HUES64 (cell line): Measurements from ENCODE around the gene SUFU.

Source experiments
- H3K27ac ChIP-seq: 2 replicates; pipeline ENCODE4 v1.7.0; 2013; ENCODE audit warnings: low read depth, low read length, inconsistent platforms
- H3K27me3 ChIP-seq: 2 replicates; pipeline ENCODE4 v1.6.1; 2013; ENCODE audit warnings: mild to moderate bottlenecking, low read length; ENCODE audit not compliant: insufficient read depth
- H3K36me3 ChIP-seq: 2 replicates; pipeline ENCODE4 v1.6.1; 2013; ENCODE audit warnings: mild to moderate bottlenecking, low read length; ENCODE audit not compliant: insufficient read depth
- H3K4me1 ChIP-seq: 2 replicates; pipeline ENCODE4 v1.6.1; 2013; ENCODE audit warnings: mild to moderate bottlenecking, low read length, moderate library complexity; ENCODE audit not compliant: insufficient read depth
- H3K4me3 ChIP-seq: 2 replicates; pipeline ENCODE4 v1.5.1; 2013; ENCODE audit warnings: mild to moderate bottlenecking, low read length, moderate library complexity
- H3K9ac ChIP-seq: 2 replicates; pipeline ENCODE4 v1.6.1; 2013; ENCODE audit warnings: mild to moderate bottlenecking, low read depth, low read length
- H3K9me3 ChIP-seq: 2 replicates; pipeline ENCODE4 v1.6.1; 2013; ENCODE audit warnings: low read depth, low read length; ENCODE audit not compliant: insufficient read depth
- WGBS: fragments of 150-250, 120-280 bp; methylation state at CpG from one replicate; pipeline ENCODE4 v1.1.7; 2013; ENCODE audit warnings: missing lambda C conversion rate; 5-methylcytosine and 5-hydroxymethylcytosine counted together

The SUFU gene

DNA sequence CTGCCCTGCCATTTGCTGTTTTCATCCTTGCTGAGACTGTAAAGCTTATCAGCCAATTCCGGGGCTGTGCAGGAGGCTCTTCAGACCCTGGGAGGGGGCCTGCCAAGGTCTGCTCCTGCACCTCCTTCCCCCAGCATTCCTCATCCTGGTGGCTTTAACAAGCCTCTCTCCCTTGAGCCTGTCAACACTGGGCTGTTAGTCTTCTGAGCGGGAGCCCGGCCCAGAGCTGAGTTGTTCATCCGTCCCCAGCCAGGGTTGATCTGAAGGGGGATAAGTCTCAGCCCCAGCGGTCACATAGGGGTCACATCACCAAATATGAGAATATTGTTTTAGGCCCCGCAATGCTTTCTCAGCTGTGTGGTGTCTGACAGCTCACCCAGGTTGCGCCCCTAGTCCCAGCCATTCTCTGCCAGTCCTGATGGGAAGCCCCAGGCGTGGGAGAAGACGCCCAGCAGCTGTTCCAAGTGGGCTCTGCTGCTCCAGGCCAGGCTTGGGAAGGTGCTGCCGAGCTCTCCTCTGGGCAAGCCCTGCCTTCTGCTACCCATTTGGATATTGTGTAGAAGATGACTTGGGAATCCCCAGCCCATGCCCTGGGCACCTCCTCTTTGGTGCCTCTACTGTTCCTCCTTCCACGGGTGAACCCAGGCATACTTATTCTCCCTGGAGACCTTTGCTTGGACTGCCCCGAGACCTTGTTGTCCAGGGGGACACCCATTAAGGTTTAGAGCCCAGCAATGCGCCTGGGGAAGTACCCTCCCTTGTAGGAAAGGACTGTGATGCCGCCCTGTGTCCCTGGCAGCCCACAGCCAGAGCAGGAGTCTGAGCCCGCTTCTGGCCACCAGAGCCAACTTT is 117.0 kb downstream of the SUFU start:
- H3K36me3 ChIP-seq = 0 out of 2 replicates have a peak, but pooled peaks cover 6% of the 10 kb centered on the region
- no peak overlapping the region for H3K27ac ChIP-seq
- no peak overlapping the region for H3K4me3 ChIP-seq
- H3K9me3 ChIP-seq = no peaks in the 10 kb centered on the region
- H3K27me3 ChIP-seq = no peaks in the 10 kb centered on the region
- 91% methylated on average over 15 of the region's 15 CpGs for WGBS
- H3K4me1 ChIP-seq = peaks cover 9% of the 10 kb centered on the region; the same call in 1 of the 2 replicates
- no peak overlapping the region for H3K9ac ChIP-seq

DNA sequence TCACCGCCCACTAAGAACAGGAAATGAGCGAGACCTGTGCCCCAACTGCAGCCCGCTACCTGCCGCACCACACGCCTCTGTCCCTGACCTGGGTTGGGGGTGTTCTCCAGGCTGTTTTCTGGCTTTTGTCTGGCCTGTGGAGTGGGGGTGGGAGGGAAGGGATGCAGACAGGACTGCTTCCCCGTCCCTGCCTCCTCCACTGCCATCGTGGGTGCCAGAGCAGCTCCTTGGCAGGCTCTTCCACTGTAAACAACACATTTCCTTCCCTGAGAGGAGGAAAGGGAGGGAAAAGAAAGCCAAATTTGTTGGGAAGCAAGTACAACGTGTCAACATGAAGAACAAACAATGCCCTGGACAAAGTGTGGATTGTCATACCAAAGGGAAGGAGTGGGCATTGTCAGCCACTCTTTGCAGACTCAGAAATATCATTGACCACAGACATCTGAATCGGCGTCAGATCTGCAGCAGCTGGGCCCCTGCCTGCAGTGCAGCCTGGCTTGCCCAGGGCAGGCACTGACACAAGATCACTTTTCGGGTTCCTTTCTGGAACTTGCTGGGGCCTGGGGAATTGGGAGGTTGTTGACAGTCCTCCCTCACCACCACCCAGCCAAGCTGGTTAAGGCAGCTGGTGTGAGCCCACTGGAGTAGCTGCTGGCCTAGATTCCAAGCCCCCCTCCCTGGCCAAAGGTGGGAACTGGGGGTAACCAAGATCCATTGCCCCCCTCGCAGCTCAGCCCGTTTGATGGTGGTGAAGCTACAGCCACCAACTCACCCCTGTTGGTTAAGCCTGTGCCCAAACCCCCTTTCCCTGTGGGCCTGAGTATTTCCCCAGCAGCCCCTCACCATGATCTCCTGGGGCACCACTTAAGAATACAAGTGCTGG is 117.9 kb downstream of the SUFU start:
- Histone ChIP-seq H3K9ac (no peak overlapping the region), H3K27me3 (no peaks in the 10 kb centered on the region), H3K27ac (no peak overlapping the region), H3K4me3 (no peak overlapping the region), H3K9me3 (no peaks in the 10 kb centered on the region), H3K36me3 (0 out of 2 replicates have a peak, but pooled peaks cover 6% of the 10 kb centered on the region), H3K4me1 (peaks cover 14% of the 10 kb centered on the region; the same call in 1 of the 2 replicates)
- 95% methylated on average over 11 of the region's 13 CpGs for WGBS

DNA sequence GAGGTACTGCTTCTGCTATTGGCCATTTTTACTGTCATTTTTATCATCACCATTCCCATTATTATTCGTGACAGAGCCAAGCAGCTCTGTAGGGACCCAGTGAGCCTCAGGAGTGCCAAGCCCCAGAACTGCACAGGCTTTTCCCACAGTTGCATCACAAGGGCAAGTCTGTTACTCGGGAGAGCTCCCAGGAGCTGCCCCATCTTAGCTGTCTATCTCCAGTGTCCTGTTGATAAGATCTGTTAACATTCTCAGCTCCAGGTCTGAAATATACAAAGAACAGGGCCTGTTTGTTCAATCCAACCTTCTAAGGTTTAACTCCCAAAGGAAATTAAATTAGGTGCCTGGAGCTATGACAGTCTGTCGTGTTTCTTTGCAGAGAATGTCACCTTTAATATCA is 120.3 kb downstream of the SUFU start:
- Histone ChIP-seq H3K9ac (no peak overlapping the region), H3K4me1 (peaks cover 37% of the 10 kb centered on the region), H3K36me3 (no peaks in the 10 kb centered on the region), H3K9me3 (no peaks in the 10 kb centered on the region), H3K27ac (no peak overlapping the region), H3K27me3 (no peaks in the 10 kb centered on the region), H3K4me3 (no peak overlapping the region)
- 84% methylated on average over 2 of the region's 3 CpGs for WGBS

DNA sequence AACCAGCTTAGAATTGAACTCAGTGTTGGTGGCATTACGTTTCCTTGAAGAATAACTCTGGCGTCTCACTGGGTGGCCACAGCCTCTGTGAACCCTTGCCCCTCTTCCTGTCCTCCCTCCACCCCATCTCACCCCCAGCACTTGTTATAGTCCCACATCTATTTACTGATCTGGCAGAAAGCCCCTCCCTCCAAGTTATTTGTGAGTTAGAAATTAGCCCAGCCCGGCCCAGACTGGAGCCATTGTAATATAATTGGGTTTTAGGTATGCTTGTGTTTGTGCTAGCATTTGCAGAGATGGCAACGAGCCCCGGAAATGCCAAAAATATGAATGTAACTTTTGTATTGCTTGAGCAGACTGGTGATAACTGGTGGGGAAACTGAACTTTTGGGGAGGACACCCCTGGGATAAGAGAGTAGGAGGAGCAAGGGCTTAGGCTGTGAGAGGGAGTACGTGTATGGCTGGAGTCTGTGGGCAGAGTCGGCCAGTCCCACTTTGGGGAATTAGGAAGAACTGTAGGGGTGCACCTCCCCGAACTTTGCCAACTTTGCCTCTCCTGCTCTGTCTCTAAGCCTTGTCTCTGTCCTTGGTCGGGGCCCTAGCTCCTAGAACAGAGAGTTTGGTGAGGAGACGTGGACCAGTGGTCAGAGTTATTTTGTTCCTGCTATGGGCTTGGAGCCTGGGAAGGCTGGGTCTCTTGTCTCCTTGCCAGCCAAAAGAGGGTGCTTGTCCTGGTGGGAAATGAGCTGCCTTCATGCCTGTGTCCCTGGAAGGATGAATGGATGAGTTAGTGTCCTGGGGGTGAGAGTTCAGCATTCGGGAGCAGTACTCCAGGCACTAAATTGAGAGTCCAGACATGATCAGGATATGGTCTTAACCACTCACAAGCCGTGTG is 121.2 kb downstream of the SUFU start:
- H3K36me3 ChIP-seq = no peaks in the 10 kb centered on the region
- no peaks in the 10 kb centered on the region for H3K9me3 ChIP-seq
- H3K4me3 ChIP-seq = no peak overlapping the region
- H3K27ac ChIP-seq = no peak overlapping the region; the same call in 1 of the 2 replicates
- WGBS = 90% methylated on average over 12 of the region's 12 CpGs
- no peaks in the 10 kb centered on the region for H3K27me3 ChIP-seq
- H3K9ac ChIP-seq = no peak overlapping the region
- peaks cover 45% of the 10 kb centered on the region for H3K4me1 ChIP-seq

DNA sequence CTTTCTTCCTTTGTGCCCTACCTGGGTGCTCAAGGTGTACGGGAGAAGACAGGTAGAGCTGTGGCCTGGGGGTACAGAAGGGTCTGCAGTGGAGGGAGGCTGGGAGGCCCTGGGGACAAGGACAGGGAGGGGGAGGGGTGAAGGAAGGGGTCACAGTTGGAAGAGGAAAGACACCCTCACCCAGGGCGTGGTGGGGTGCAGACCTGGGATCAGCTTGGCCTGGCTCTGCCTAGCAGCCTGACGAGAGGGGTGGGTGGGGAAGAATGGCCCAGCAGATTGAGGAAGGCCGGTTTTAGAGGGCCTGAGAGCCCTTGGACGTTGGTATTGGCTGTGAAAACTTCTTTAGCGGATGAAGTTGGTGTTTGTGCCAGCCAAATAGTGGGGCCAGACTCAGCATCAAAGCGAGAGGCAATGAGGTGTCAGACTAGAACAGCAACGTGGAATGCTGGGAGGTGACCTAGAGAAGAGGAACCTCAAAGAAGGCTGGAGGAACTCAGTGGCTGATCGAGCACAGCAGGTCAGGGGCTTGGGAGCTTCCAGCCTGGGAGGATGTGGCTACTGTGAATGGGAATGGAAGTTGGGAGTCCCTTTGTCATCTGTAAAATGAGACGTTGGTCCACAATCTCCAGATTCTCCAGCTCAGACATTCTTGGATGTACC is 122.4 kb downstream of the SUFU start:
- WGBS = 89% methylated on average over 10 of the region's 10 CpGs
- no peaks in the 10 kb centered on the region; the same call in 1 of the 2 replicates for H3K36me3 ChIP-seq
- H3K27me3 ChIP-seq = no peaks in the 10 kb centered on the region
- H3K9me3 ChIP-seq = no peaks in the 10 kb centered on the region
- no peak overlapping the region; the same call in 1 of the 2 replicates for H3K27ac ChIP-seq
- no peak overlapping the region for H3K9ac ChIP-seq
- no peak overlapping the region for H3K4me3 ChIP-seq
- peaks cover 55% of the 10 kb centered on the region for H3K4me1 ChIP-seq

DNA sequence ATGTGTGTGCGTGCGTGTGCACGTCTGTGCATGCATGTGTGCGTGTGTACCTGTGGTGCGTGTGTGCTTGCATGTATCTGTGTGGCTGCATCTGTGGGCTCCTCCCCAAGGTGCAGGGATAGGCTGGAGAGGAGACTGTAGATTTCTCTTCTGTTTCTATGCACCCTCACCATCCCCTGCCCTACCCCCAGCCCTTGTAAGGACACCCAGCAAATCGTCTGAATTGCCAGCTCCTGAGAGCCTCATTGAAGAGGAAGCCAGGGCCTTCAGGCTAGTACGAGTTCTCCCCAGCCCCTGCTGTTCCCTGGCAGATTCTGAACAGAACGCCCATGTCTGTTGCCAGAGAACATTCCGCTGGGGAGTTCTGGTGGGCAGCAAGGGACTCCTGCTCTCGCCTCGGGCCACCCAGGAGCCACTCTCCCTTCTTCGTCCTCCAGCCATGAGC is 123.5 kb downstream of the SUFU start:
- no peaks in the 10 kb centered on the region; the same call in 1 of the 2 replicates for H3K36me3 ChIP-seq
- peak overlapping the region; percentile 70 for H3K9ac ChIP-seq
- peaks cover 55% of the 10 kb centered on the region for H3K4me1 ChIP-seq
- H3K27me3 ChIP-seq = no peaks in the 10 kb centered on the region
- 68% methylated on average over 12 of the region's 12 CpGs for WGBS
- no peak overlapping the region for H3K4me3 ChIP-seq
- H3K27ac ChIP-seq = peak overlapping the region; percentile 95
- H3K9me3 ChIP-seq = no peaks in the 10 kb centered on the region

DNA sequence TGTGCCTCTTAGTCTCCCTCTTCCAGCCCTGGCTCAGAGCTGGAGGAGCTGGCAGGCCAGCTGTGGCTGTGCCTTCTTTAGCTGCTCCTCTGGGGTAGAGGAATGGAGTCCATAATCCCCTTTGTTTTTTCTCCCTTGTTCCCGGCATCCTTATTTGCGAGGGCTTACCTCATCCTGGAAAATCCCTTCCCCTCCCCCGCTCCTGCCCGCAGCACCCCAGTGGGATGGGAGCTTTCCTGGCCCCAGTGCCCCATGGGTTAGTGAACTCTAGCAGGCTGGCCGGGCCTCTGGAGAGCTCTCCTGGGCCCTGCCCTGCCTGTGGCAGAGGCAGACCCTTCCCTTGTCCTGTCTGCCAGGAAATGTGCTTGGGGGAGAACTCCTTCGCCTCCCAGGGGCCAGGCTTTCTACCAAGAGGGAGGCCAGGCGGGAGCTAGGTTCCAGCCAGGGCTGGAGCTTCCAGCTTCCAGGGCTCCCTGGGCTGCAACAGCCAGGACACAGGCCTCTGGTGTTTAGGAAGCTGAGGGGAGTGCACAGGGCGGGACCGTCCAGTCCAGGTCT is 124.0 kb downstream of the SUFU start:
- Histone ChIP-seq H3K36me3 (no peaks in the 10 kb centered on the region; the same call in 1 of the 2 replicates), H3K9ac (peak overlapping the region; percentile 70), H3K27ac (peak overlapping the region; percentile 95), H3K9me3 (no peaks in the 10 kb centered on the region), H3K27me3 (no peaks in the 10 kb centered on the region), H3K4me1 (peaks cover 59% of the 10 kb centered on the region), H3K4me3 (no peak overlapping the region)
- 41% methylated on average over 9 of the region's 9 CpGs for WGBS

DNA sequence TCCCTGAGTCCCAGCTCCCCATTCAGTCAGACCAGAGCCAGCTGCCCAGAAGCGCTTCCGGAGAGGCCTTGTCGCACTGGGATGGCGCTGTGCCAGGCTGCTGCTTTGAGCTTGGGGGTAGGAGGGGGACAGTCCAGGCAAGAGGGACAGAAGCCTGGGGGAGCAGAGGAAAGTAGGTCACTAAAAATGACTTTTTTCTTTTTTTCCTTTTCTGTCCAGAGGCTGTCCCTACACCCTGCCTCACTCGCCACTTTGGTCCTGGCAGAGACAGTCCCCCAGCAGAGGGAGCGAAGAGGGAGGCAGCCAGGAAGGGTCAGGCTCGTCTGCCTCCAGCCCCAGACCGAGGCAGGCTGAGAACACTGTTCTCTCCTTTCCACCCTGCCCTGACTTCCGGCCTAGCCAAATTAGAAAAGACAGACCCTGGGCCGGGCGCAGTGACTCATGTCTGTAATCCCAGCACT is 124.7 kb downstream of the SUFU start:
- no peak overlapping the region for H3K4me3 ChIP-seq
- no peaks in the 10 kb centered on the region for H3K27me3 ChIP-seq
- H3K27ac ChIP-seq = peak overlapping the region; percentile 95
- no peaks in the 10 kb centered on the region; the same call in 1 of the 2 replicates for H3K36me3 ChIP-seq
- H3K9ac ChIP-seq = peak overlapping the region; percentile 41
- H3K4me1 ChIP-seq = peaks cover 65% of the 10 kb centered on the region
- WGBS = 78% methylated on average over 11 of the region's 11 CpGs
- H3K9me3 ChIP-seq = no peaks in the 10 kb centered on the region

DNA sequence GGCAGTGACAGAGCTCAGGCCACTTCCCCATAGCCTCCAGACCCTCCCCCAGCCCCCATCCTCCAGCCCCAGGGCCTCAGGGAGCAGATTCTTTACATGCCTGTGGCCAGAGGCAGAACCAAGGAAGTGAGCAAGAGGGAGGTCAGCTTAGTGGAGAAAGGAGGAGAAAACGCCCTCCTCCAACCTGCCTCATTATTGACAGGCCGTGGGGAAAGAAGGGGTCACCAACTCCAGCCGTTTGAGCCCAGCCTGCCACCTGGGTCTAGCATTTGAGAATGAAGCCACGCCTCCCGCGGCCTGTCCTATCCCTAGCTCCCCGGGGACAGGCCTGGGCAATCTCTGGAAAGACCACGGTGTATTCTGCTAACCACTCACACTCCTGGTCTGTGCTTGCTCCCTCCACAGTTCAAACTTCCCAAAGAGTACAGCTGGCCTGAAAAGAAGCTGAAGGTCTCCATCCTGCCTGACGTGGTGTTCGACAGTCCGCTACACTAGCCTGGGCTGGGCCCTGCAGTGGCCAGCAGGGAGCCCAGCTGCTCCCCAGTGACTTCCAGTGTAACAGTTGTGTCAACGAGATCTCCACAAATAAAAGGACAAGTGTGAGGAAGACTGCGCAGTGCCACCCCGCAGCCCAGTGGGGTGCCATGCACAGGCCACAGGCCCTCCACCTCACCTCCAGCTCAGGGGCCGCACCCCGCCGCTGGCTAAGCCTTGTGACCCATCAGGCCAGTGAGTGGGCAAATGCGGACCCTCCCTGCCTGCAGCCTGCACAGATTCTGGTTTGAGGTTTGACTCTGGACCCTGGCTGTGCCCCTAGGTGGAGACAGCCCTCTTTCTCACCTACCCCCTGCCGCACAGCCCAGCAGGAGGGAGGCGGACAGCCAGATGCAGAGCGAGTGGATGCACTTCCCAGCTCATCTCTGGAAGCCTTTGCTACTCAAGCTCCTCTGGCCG is 126.2 kb downstream of the SUFU start:
- Histone ChIP-seq H3K9ac (peak overlapping the region; percentile 29; the same call in 1 of the 2 replicates), H3K27me3 (no peaks in the 10 kb centered on the region), H3K27ac (peak overlapping the region; percentile 92), H3K4me1 (peaks cover 72% of the 10 kb centered on the region), H3K36me3 (no peaks in the 10 kb centered on the region; the same call in 1 of the 2 replicates), H3K9me3 (no peaks in the 10 kb centered on the region), H3K4me3 (no peak overlapping the region)
- WGBS = 47% methylated on average over 21 of the region's 22 CpGs
